H1 (cell line): Measurements from ENCODE around the gene TBC1D2B.

Experiments used
- CTCF ChIP-seq, 3 experiments: IDR thresholded peaks; 1 replicate in 2 of 3; 2 replicates in 1 of 3; pipeline versions ENCODE4 v1.5.1 to v1.6.1; 2011; ENCODE audit warnings: low read length in 3 of 3, mild to moderate bottlenecking in 3 of 3, inconsistent platforms in 2 of 3, low read depth in 1 of 3, moderate library complexity in 1 of 3; ENCODE audit not compliant: insufficient read depth in 1 of 3; ENCODE audit errors: control extremely low read depth in 1 of 3
- EP300 ChIP-seq, 2 experiments: IDR thresholded peaks; 1 replicate in 1 of 2; 2 replicates in 1 of 2; pipeline ENCODE4 v1.6.1; 2011 to 2012; ENCODE audit warnings: low read depth in 2 of 2, low read length in 2 of 2, mild to moderate bottlenecking in 2 of 2, borderline replicate concordance in 1 of 2, inconsistent platforms in 1 of 2, moderate library complexity in 1 of 2
- MAFK ChIP-seq: IDR thresholded peaks from 2 replicates; pipeline ENCODE4 v1.6.1; 2012; ENCODE audit warnings: low read depth, mild to moderate bottlenecking, improper control_type of control experiment, low read length
- POLR2A ChIP-seq, 2 experiments: IDR thresholded peaks; 1 replicate in 1 of 2; 2 replicates in 1 of 2; pipeline ENCODE4 v1.6.1; 2011; ENCODE audit warnings: low read depth in 2 of 2, low read length in 2 of 2, mild to moderate bottlenecking in 2 of 2; ENCODE audit errors: control extremely low read depth in 1 of 2
- SP4 ChIP-seq: IDR thresholded peaks from 2 replicates; pipeline ENCODE4 v1.6.1; 2012; ENCODE audit warnings: low read length, inconsistent platforms
- TAF1 ChIP-seq: IDR thresholded peaks from 2 replicates; pipeline ENCODE4 v1.6.1; 2011; ENCODE audit warnings: mild to moderate bottlenecking, low read depth, low read length
- TF ChIP-seq, protein P1 (sequence below): IDR thresholded peaks from 2 replicates; pipeline ENCODE4 v1.6.1; 2012; ENCODE audit warnings: inconsistent platforms

- no peak for TF ChIP-seq EP300 (IDR thresholded peaks at IDR 0.05; ENCODE audit: borderline replicate concordance in 1 of 2, low read depth in 2 of 2, low read length in 2 of 2)
- TF ChIP-seq CTCF (IDR thresholded peaks at IDR 0.05; ENCODE audit: control extremely low read depth in 1 of 3, insufficient read depth in 1 of 3, low read depth in 1 of 3, low read length in 3 of 3): no peak
- no peak for TF ChIP-seq TAF1
- TF ChIP-seq SP4: no peak
- TF ChIP-seq, protein P1, sequence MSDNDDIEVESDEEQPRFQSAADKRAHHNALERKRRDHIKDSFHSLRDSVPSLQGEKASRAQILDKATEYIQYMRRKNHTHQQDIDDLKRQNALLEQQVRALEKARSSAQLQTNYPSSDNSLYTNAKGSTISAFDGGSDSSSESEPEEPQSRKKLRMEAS: no peak
- no peak for TF ChIP-seq MAFK
- no peak for TF ChIP-seq POLR2A (IDR thresholded peaks at IDR 0.05; ENCODE audit: control extremely low read depth in 1 of 2, low read depth in 2 of 2, low read length in 2 of 2)
These were observed 27.6 kb downstream of the TBC1D2B start for GRCh38 chr15:78049691-78050440.
